HepG2 (cell line): ENCODE data around the gene EFNA2. TPM values are rescaled to one million over a fixed set of nuclear protein-coding genes. Genes with fewer than 3 reads are reported as not detected.
A peak's percentile ranks its signal among the peaks of the same experiment; 100 is the strongest.

Experiments used
- ELF1 ChIP-seq: sonication (generic); formaldehyde crosslinking; IDR thresholded peaks from 2 replicates; pipeline ENCODE4 v1.4.0; 2020; ENCODE audit warnings: missing genetic modification reagents
- FOXO1 ChIP-seq: sonication (generic); formaldehyde crosslinking; IDR thresholded peaks from 2 replicates; pipeline ENCODE4 v1.4.0; 2020; ENCODE audit warnings: missing genetic modification reagents
- HNRNPK ChIP-seq: fragments of 200-400 bp; formaldehyde crosslinking; IDR thresholded peaks from 2 replicates; pipeline ENCODE4 v1.6.1; 2018; ENCODE audit warnings: low read length, low read depth, moderate library complexity, mild to moderate bottlenecking; ENCODE audit not compliant: poor library complexity, severe bottlenecking
- JDP2 ChIP-seq: sonication (generic); formaldehyde crosslinking; IDR thresholded peaks from 2 replicates; pipeline ENCODE4 v1.8.1; 2022; ENCODE audit warnings: missing genetic modification reagents, borderline replicate concordance
- KDM6A ChIP-seq: IDR thresholded peaks from 2 replicates; pipeline ENCODE4 v1.6.1; 2016; ENCODE audit warnings: low read depth
- MXI1 ChIP-seq: IDR thresholded peaks from 3 replicates; pipeline ENCODE4 v1.6.1; 2012; ENCODE audit warnings: low read depth, low read length, inconsistent platforms, borderline replicate concordance
- NKX3-1 ChIP-seq: sonication (generic); formaldehyde crosslinking; IDR thresholded peaks from 2 replicates; pipeline ENCODE4 v1.5.0; 2020; ENCODE audit warnings: missing genetic modification reagents
- SATB2 ChIP-seq: sonication (generic); formaldehyde crosslinking; IDR thresholded peaks from 2 replicates; pipeline ENCODE4 v1.5.0; 2020; ENCODE audit warnings: missing genetic modification reagents
- SRSF1 ChIP-seq: fragments of 200-400 bp; formaldehyde crosslinking; optimal IDR thresholded peaks from 2 replicates; pipeline ENCODE3; 2017; ENCODE audit warnings: mild to moderate bottlenecking, low read depth, low read length, moderate library complexity
- TEAD2 ChIP-seq: sonication (generic); formaldehyde crosslinking; IDR thresholded peaks from 2 replicates; pipeline ENCODE4 v1.9.0; 2021; ENCODE audit warnings: missing genetic modification reagents
- ZC3H13 ChIP-seq: sonication (generic); formaldehyde crosslinking; IDR thresholded peaks from 2 replicates; pipeline ENCODE4 v1.8.1; 2023; ENCODE audit warnings: mild to moderate bottlenecking, missing genetic modification reagents, moderate library complexity
- ZNF10 ChIP-seq: sonication (generic); formaldehyde crosslinking; IDR thresholded peaks from 2 replicates; pipeline ENCODE4 v1.4.0; 2020; ENCODE audit warnings: mild to moderate bottlenecking, low read depth, missing genetic modification reagents, borderline replicate concordance
- ZNF101 ChIP-seq: sonication (generic); formaldehyde crosslinking; IDR thresholded peaks from 2 replicates; pipeline ENCODE4 v1.4.0; 2020; ENCODE audit warnings: mild to moderate bottlenecking, low read depth, missing genetic modification reagents, borderline replicate concordance
- ZNF274 ChIP-seq: sonication (generic); formaldehyde crosslinking; IDR thresholded peaks from 2 replicates; pipeline ENCODE4 v1.5.1; 2020; ENCODE audit warnings: mild to moderate bottlenecking, missing genetic modification reagents
- ZNF296 ChIP-seq: sonication (generic); formaldehyde crosslinking; conservative IDR thresholded peaks from 2 replicates; pipeline ENCODE4 v1.5.0; 2020; ENCODE audit warnings: mild to moderate bottlenecking, missing genetic modification reagents
- ZNF460 ChIP-seq: sonication (generic); formaldehyde crosslinking; IDR thresholded peaks from 2 replicates; pipeline ENCODE4 v1.5.1; 2020; ENCODE audit warnings: missing genetic modification reagents, mild to moderate bottlenecking, borderline replicate concordance
- ZNF501 ChIP-seq: sonication (generic); formaldehyde crosslinking; IDR thresholded peaks from 2 replicates; pipeline ENCODE4 v1.5.1; 2020; ENCODE audit warnings: mild to moderate bottlenecking, moderate library complexity, missing genetic modification reagents
- ZNF839 ChIP-seq: sonication (generic); formaldehyde crosslinking; IDR thresholded peaks from 2 replicates; pipeline ENCODE4 v1.4.0; 2020; ENCODE audit warnings: missing genetic modification reagents, mild to moderate bottlenecking, borderline replicate concordance
- polyA plus RNA-seq, 8 experiments: library from polyadenylated mRNA; depleted of rRNA in 3 of 8; stranded (reverse) in 7 of 8; unstranded in 1 of 8; fragments of >200 nt; fragmentation: Illumina TruSeq in 4 of 8; extraction: Trizol in 4 of 8; gene quantifications; 2 replicates each; pipeline versions ENCODE4 v1.2.1 to v1.2.3, GENCODE V29; 2011 to 2016; ENCODE audit warnings: low read depth in 4 of 8, missing spikeins in 1 of 8, mixed read lengths in 1 of 8; ENCODE audit not compliant: insufficient read depth in 1 of 8
- total RNA-seq, 5 experiments: library from RNA; depleted of rRNA; stranded (reverse); fragments of >200 nt; fragmentation: Illumina TruSeq; extraction: Trizol; gene quantifications; 2 replicates each; pipeline ENCODE4 v1.2.3, GENCODE V29; 2016; ENCODE audit warnings: low read depth in 1 of 5
- TF ChIP-seq, protein P1 (sequence below): sonication (generic); formaldehyde crosslinking; IDR thresholded peaks from 2 replicates; pipeline ENCODE4 v1.9.0; 2021; ENCODE audit warnings: missing genetic modification reagents, mild to moderate bottlenecking, borderline replicate concordance
- TF ChIP-seq, protein P2 (sequence below): sonication (generic); formaldehyde crosslinking; IDR thresholded peaks from 2 replicates; pipeline ENCODE4 v1.5.0; 2020; ENCODE audit warnings: mild to moderate bottlenecking, missing genetic modification reagents, borderline replicate concordance
- TF ChIP-seq, protein P3 (sequence below): IDR thresholded peaks from 2 replicates; pipeline ENCODE4 v1.6.1; 2016; ENCODE audit warnings: mild to moderate bottlenecking, missing biosample characterization, missing genetic modification reagents
- TF ChIP-seq, protein P4 (sequence below): sonication (generic); formaldehyde crosslinking; IDR thresholded peaks from 2 replicates; pipeline ENCODE4 v1.4.0; 2020; ENCODE audit warnings: missing genetic modification reagents

EFNA2 gene
- total and polyA plus RNA-seq, 2 of the 13 experiments (the other 11 are each of a cell fraction or from before 2014, with no cell fraction given), result 6.0 to 9.9 TPM

DNA sequence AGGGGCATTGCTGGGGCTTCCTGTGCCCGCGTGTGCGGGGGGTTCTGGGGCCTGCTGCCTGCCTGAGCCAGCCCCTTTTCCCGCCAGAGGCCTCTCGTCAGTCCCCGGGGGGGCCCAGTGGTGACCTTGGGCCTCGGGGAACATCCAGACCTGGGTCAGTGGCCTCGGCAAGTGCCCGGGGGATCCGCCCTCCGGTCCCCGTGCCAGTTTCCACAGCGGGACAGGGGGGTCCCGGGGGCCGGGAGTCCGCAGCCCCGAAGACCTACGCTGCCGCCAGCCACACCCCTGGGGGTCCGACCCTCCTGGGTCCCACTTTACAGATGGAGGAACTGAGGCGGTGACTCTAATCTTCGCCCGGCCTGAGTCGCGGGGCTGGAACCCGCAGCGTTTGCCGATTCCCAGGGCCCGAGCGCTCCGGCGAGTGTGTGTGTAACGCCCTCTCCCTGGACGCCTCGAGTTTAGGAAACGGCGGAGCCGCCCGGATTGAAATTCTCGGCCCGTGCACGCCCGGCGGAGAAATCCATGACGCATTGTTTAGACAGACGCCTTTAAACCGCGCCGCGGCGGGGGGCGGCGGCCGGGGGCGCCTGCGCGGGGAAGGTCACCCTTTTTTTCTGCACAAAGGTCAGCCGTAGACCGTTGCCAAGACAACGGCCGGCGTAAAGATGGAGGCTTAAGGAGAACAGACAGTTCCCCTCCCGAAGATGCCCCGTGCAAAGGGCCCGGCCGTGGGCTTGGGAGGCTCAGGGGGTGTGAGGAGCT lies 39.3 kb downstream of the EFNA2 start (continued):
- peak; percentile 96 for TF ChIP-seq SRSF1
- no peak for TF ChIP-seq ZNF296 (CRISPR knock-in tag)
- TF ChIP-seq ZNF460 (CRISPR knock-in tag), result no peak
- TF ChIP-seq ZNF101 (CRISPR knock-in tag), result no peak
- TF ChIP-seq, protein P1, sequence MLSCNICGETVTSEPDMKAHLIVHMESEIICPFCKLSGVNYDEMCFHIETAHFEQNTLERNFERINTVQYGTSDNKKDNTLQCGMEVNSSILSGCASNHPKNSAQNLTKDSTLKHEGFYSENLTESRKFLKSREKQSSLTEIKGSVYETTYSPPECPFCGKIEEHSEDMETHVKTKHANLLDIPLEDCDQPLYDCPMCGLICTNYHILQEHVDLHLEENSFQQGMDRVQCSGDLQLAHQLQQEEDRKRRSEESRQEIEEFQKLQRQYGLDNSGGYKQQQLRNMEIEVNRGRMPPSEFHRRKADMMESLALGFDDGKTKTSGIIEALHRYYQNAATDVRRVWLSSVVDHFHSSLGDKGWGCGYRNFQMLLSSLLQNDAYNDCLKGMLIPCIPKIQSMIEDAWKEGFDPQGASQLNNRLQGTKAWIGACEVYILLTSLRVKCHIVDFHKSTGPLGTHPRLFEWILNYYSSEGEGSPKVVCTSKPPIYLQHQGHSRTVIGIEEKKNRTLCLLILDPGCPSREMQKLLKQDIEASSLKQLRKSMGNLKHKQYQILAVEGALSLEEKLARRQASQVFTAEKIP (CRISPR knock-in tag), result no peak
- TF ChIP-seq ZNF501 (CRISPR knock-in tag), result peak; percentile 52
- no peak for TF ChIP-seq TEAD2 (CRISPR knock-in tag)
- no peak for TF ChIP-seq SATB2 (CRISPR knock-in tag)
- TF ChIP-seq, protein P2, sequence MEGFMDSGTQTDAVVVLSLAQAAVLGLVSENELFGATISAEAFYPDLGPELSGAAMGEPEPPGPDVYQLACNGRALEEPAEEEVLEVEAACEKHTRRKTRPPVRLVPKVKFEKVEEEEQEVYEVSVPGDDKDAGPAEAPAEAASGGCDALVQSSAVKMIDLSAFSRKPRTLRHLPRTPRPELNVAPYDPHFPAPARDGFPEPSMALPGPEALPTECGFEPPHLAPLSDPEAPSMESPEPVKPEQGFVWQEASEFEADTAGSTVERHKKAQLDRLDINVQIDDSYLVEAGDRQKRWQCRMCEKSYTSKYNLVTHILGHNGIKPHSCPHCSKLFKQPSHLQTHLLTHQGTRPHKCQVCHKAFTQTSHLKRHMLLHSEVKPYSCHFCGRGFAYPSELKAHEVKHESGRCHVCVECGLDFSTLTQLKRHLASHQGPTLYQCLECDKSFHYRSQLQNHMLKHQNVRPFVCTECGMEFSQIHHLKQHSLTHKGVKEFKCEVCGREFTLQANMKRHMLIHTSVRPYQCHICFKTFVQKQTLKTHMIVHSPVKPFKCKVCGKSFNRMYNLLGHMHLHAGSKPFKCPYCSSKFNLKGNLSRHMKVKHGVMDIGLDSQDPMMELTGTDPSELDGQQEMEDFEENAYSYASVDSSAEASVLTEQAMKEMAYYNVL (CRISPR knock-in tag), result no peak
- TF ChIP-seq, protein P3, sequence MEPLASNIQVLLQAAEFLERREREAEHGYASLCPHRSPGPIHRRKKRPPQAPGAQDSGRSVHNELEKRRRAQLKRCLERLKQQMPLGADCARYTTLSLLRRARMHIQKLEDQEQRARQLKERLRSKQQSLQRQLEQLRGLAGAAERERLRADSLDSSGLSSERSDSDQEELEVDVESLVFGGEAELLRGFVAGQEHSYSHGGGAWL, result peak; percentile 56; the same call in 1 of the 2 replicates
- TF ChIP-seq ZNF839 (CRISPR knock-in tag), result no peak
- no peak for TF ChIP-seq JDP2 (CRISPR knock-in tag)
- TF ChIP-seq KDM6A (CRISPR knock-in tag), result peak; percentile 51; the same call in 1 of the 2 replicates
- TF ChIP-seq, protein P4, sequence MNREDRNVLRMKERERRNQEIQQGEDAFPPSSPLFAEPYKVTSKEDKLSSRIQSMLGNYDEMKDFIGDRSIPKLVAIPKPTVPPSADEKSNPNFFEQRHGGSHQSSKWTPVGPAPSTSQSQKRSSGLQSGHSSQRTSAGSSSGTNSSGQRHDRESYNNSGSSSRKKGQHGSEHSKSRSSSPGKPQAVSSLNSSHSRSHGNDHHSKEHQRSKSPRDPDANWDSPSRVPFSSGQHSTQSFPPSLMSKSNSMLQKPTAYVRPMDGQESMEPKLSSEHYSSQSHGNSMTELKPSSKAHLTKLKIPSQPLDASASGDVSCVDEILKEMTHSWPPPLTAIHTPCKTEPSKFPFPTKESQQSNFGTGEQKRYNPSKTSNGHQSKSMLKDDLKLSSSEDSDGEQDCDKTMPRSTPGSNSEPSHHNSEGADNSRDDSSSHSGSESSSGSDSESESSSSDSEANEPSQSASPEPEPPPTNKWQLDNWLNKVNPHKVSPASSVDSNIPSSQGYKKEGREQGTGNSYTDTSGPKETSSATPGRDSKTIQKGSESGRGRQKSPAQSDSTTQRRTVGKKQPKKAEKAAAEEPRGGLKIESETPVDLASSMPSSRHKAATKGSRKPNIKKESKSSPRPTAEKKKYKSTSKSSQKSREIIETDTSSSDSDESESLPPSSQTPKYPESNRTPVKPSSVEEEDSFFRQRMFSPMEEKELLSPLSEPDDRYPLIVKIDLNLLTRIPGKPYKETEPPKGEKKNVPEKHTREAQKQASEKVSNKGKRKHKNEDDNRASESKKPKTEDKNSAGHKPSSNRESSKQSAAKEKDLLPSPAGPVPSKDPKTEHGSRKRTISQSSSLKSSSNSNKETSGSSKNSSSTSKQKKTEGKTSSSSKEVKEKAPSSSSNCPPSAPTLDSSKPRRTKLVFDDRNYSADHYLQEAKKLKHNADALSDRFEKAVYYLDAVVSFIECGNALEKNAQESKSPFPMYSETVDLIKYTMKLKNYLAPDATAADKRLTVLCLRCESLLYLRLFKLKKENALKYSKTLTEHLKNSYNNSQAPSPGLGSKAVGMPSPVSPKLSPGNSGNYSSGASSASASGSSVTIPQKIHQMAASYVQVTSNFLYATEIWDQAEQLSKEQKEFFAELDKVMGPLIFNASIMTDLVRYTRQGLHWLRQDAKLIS (CRISPR knock-in tag), result no peak
- TF ChIP-seq ZNF10 (CRISPR knock-in tag), result no peak
- TF ChIP-seq NKX3-1 (CRISPR knock-in tag), result no peak
- TF ChIP-seq ZNF274, result no peak
- no peak for TF ChIP-seq ZC3H13 (CRISPR knock-in tag)
- TF ChIP-seq HNRNPK, result no peak
- peak; percentile 71; the same call in 2 of the 3 replicates for TF ChIP-seq MXI1
- TF ChIP-seq FOXO1 (CRISPR knock-in tag), result no peak; the same call in 1 of the 2 replicates
- TF ChIP-seq ELF1, result peak; percentile 37; the same call in 1 of the 2 replicates
